Measurements from ENCODE around the gene CPOX.

The CPOX gene

GRCh38 chr3:98592345-98592935, 971 bp downstream of the CPOX start:
- TF ChIP-seq YY1 (IDR thresholded peaks at IDR 0.05; ENCODE audit: low read depth), result no peak

- TF ChIP-seq FOXM1 (IDR thresholded peaks at IDR 0.05; ENCODE audit: borderline replicate concordance, low read depth) (no peak), EGR1 (IDR thresholded peaks at IDR 0.05) (no peak), TEAD4 (IDR thresholded peaks at IDR 0.05) (no peak), YY1 (IDR thresholded peaks at IDR 0.05; ENCODE audit: low read depth) (no peak), MAX (IDR thresholded peaks at IDR 0.05) (no peak), TCF12 (IDR thresholded peaks at IDR 0.05; ENCODE audit: low read depth) (no peak), CEBPB (IDR thresholded peaks at IDR 0.05) (no peak), ZBTB7A (IDR thresholded peaks at IDR 0.05; ENCODE audit: low read depth) (no peak), EP300 (IDR thresholded peaks at IDR 0.05; ENCODE audit: borderline replicate concordance) (no peak), TAF1 (IDR thresholded peaks at IDR 0.05; ENCODE audit: low read depth) (no peak), USF1 (IDR thresholded peaks at IDR 0.05) (no peak), CREB1 (IDR thresholded peaks at IDR 0.05; ENCODE audit: low read depth) (no peak), RAD21 (IDR thresholded peaks at IDR 0.05; ENCODE audit: low read depth) (no peak), NFIC (IDR thresholded peaks at IDR 0.05) (no peak)
- TF ChIP-seq, protein P1, sequence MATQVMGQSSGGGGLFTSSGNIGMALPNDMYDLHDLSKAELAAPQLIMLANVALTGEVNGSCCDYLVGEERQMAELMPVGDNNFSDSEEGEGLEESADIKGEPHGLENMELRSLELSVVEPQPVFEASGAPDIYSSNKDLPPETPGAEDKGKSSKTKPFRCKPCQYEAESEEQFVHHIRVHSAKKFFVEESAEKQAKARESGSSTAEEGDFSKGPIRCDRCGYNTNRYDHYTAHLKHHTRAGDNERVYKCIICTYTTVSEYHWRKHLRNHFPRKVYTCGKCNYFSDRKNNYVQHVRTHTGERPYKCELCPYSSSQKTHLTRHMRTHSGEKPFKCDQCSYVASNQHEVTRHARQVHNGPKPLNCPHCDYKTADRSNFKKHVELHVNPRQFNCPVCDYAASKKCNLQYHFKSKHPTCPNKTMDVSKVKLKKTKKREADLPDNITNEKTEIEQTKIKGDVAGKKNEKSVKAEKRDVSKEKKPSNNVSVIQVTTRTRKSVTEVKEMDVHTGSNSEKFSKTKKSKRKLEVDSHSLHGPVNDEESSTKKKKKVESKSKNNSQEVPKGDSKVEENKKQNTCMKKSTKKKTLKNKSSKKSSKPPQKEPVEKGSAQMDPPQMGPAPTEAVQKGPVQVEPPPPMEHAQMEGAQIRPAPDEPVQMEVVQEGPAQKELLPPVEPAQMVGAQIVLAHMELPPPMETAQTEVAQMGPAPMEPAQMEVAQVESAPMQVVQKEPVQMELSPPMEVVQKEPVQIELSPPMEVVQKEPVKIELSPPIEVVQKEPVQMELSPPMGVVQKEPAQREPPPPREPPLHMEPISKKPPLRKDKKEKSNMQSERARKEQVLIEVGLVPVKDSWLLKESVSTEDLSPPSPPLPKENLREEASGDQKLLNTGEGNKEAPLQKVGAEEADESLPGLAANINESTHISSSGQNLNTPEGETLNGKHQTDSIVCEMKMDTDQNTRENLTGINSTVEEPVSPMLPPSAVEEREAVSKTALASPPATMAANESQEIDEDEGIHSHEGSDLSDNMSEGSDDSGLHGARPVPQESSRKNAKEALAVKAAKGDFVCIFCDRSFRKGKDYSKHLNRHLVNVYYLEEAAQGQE (IDR thresholded peaks at IDR 0.05; ENCODE audit: low read depth), result no peak
Observed at GRCh38 chr3:98589331-98590036, 3.9 kb downstream of the CPOX start.

DNA sequence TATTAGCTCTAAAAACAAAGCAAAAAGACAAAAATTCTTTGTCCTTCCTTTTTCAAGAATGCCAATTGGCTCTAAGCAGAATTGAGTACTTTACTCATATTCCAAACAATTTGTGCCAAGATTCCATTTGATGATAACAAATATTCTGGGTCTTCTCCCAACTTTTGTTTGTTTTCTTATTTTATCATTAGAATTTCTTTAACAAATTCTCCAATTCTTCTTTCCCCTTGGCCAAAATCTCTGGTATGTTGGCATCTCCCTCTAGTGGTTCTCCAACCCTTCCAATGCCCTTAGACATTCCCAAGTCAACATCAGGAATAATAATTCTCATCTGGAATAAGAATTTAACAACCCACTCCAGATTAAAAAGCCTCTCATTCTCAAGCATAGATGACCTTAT, 5.3 kb downstream of the CPOX start:
- TF ChIP-seq, protein P1 (IDR thresholded peaks at IDR 0.05; ENCODE audit: low read depth), result no peak
- no peak for TF ChIP-seq FOXM1 (IDR thresholded peaks at IDR 0.05; ENCODE audit: borderline replicate concordance, low read depth)
- TF ChIP-seq CEBPB (IDR thresholded peaks at IDR 0.05), result no peak
- no peak for TF ChIP-seq USF1 (IDR thresholded peaks at IDR 0.05)
- TF ChIP-seq EGR1 (IDR thresholded peaks at IDR 0.05), result no peak
- no peak for TF ChIP-seq TAF1 (IDR thresholded peaks at IDR 0.05; ENCODE audit: low read depth)
- TF ChIP-seq NFIC (IDR thresholded peaks at IDR 0.05), result no peak
- no peak for TF ChIP-seq RAD21 (IDR thresholded peaks at IDR 0.05; ENCODE audit: low read depth)
- TF ChIP-seq ZBTB7A (IDR thresholded peaks at IDR 0.05; ENCODE audit: low read depth), result no peak
- TF ChIP-seq MAX (IDR thresholded peaks at IDR 0.05), result no peak

- TF ChIP-seq CEBPB (IDR thresholded peaks at IDR 0.05) (no peak), TCF12 (IDR thresholded peaks at IDR 0.05; ENCODE audit: low read depth) (no peak)
Observed at GRCh38 chr3:98587654-98588053, 5.8 kb downstream of the CPOX start.

GRCh38 chr3:98584547-98584946, 8.9 kb downstream of the CPOX start:
- TF ChIP-seq NFIC (IDR thresholded peaks at IDR 0.05) (no peak), TAF1 (IDR thresholded peaks at IDR 0.05; ENCODE audit: low read depth) (no peak), YY1 (IDR thresholded peaks at IDR 0.05; ENCODE audit: low read depth) (no peak)
- TF ChIP-seq, protein P1 (IDR thresholded peaks at IDR 0.05; ENCODE audit: low read depth), result no peak
